Endothelial cell of umbilical vein (primary cell): ENCODE measurements around the gene INPP5F. TPM values are rescaled to one million over a fixed set of nuclear protein-coding genes. Genes with fewer than 3 reads are reported as not detected.

Experiments used
- BruUV-seq: library from RNA; stranded (reverse); fragments of 400-500 nt; replicated peaks from 2 replicates; lab custom pipeline; 2021; lab: Mats Ljungman, UMichigan
- CTCF ChIA-PET: fragments of 300-600, 350-600 bp; sonication (Branson Sonifier 250); formaldehyde crosslinking; loops from one replicate; lab custom pipeline; 2021; ENCODE audit warnings: antibody characterized with exemption, inconsistent platforms; lab: Charles Lee
- POLR2A ChIA-PET: fragments of 300-600, 350-600 bp; sonication (Branson Sonifier 250); formaldehyde crosslinking; loops from one replicate; lab custom pipeline; 2021; ENCODE audit warnings: antibody characterized with exemption, inconsistent platforms; lab: Charles Lee
- DNase-seq: peaks from one replicate; pipeline ENCODE4 v3.0.0-alpha.2; 2011; ENCODE audit warnings: low read depth, low spot score
- FAIRE-seq: peaks from 2 replicates; lab custom pipeline; 2011; peaks lifted over from hg19 to GRCh38; lab: Jason Lieb, UNC
- H2AFZ ChIP-seq: 2 replicates; pipeline ENCODE4 v1.6.0; 2012; ENCODE audit warnings: low read depth, low read length, control low read depth, inconsistent platforms
- H3K27ac ChIP-seq: 2 replicates; pipeline ENCODE4 v1.5.1; 2011; ENCODE audit warnings: low read depth, mild to moderate bottlenecking, control low read depth, low read length, moderate library complexity; ENCODE audit not compliant: insufficient read depth
- H3K27me3 ChIP-seq, 2 experiments: 2 replicates each; pipeline versions ENCODE4 v1.6.0 to v1.6.1; 2011; ENCODE audit warnings: low read length in 2 of 2, mixed read lengths in 1 of 2; ENCODE audit not compliant: control insufficient read depth in 2 of 2, insufficient read depth in 2 of 2
- H3K36me3 ChIP-seq, 2 experiments: 2 replicates in 1 of 2; 3 replicates in 1 of 2; pipeline ENCODE4 v1.5.1; 2011; ENCODE audit warnings: low read length in 2 of 2, mild to moderate bottlenecking in 1 of 2, moderate library complexity in 1 of 2; ENCODE audit not compliant: control insufficient read depth in 2 of 2, insufficient read depth in 2 of 2; ENCODE audit errors: extremely low read depth in 1 of 2
- H3K4me1 ChIP-seq: 3 replicates; pipeline ENCODE4 v1.5.1; 2011; ENCODE audit warnings: mild to moderate bottlenecking, low read length; ENCODE audit not compliant: control insufficient read depth, insufficient read depth; ENCODE audit errors: extremely low read depth
- H3K4me2 ChIP-seq: 2 replicates; pipeline ENCODE4 v1.6.1; 2011; ENCODE audit warnings: low read length, control low read depth, mixed read lengths; ENCODE audit not compliant: insufficient read depth
- H3K4me3 ChIP-seq, 3 experiments: fragments of 200-600 bp in 1 of 3; sonication (generic), shearing (Covaris generic) in 1 of 3; replicated peaks in 1 of 3; 2 replicates each; pipeline ENCODE4 v1.5.1; 2011 to 2016; ENCODE audit warnings: control low read depth in 3 of 3, low read length in 3 of 3, mild to moderate bottlenecking in 2 of 3, inconsistent platforms in 1 of 3, low read depth in 1 of 3, moderate library complexity in 1 of 3; ENCODE audit not compliant: insufficient read depth in 1 of 3
- H3K79me2 ChIP-seq: 2 replicates; pipeline ENCODE4 v1.6.0; 2012; ENCODE audit warnings: low read length, inconsistent platforms; ENCODE audit not compliant: control insufficient read depth, insufficient read depth
- H3K9ac ChIP-seq: replicated peaks from 2 replicates; pipeline ENCODE3; 2011; ENCODE audit warnings: low read length, control low read depth; ENCODE audit not compliant: insufficient read depth; ENCODE audit errors: extremely low read depth
- H3K9me1 ChIP-seq: replicated peaks from 3 replicates; pipeline ENCODE4 v1.6.0; 2011; ENCODE audit warnings: mild to moderate bottlenecking, low read length; ENCODE audit not compliant: control insufficient read depth, insufficient read depth; ENCODE audit errors: extremely low read depth
- H3K9me3 ChIP-seq: replicated peaks from 2 replicates; pipeline ENCODE4 v1.5.1; 2012; ENCODE audit warnings: low read length, inconsistent platforms; ENCODE audit not compliant: control insufficient read depth, insufficient read depth
- H4K20me1 ChIP-seq: replicated peaks from 2 replicates; pipeline ENCODE3; 2011; ENCODE audit warnings: mild to moderate bottlenecking, low read length; ENCODE audit not compliant: control insufficient read depth, insufficient read depth; ENCODE audit errors: extremely low read depth
- CTCF ChIP-seq, 2 donors: IDR thresholded peaks; 1 replicate in 1 of 2; 2 replicates in 1 of 2; pipeline ENCODE4 v1.5.1; 2011; ENCODE audit warnings: low read length in 2 of 2, mild to moderate bottlenecking in 2 of 2, moderate library complexity in 2 of 2, control low read depth in 1 of 2, inconsistent platforms in 1 of 2, low read depth in 1 of 2; ENCODE audit not compliant: insufficient read depth in 1 of 2; ENCODE audit errors: extremely low read depth in 1 of 2
- EZH2 ChIP-seq: IDR thresholded peaks from 2 replicates; pipeline ENCODE4 v1.6.1; 2012; ENCODE audit warnings: borderline replicate concordance, low read depth, mild to moderate bottlenecking, moderate library complexity, low read length, inconsistent platforms; ENCODE audit not compliant: severe bottlenecking
- FOS ChIP-seq: IDR thresholded peaks from 2 replicates; pipeline ENCODE4 v1.6.1; 2011; ENCODE audit warnings: mild to moderate bottlenecking, low read length, moderate library complexity, borderline replicate concordance; ENCODE audit not compliant: insufficient read depth
- GATA2 ChIP-seq: IDR thresholded peaks from 2 replicates; pipeline ENCODE4 v1.7.0; 2011; ENCODE audit warnings: low read depth, mild to moderate bottlenecking, moderate library complexity, mixed read lengths, low read length; ENCODE audit not compliant: insufficient read length, insufficient read depth
- JUN ChIP-seq: IDR thresholded peaks from 2 replicates; pipeline ENCODE4 v1.6.1; 2011; ENCODE audit warnings: borderline replicate concordance, low read depth; ENCODE audit not compliant: insufficient read length, insufficient read depth
- MAX ChIP-seq: IDR thresholded peaks from 2 replicates; pipeline ENCODE4 v1.6.1; 2011; ENCODE audit not compliant: insufficient read depth, insufficient read length
- MYC ChIP-seq: IDR thresholded peaks from one replicate; pipeline ENCODE4 v1.6.1; 2011; ENCODE audit warnings: mild to moderate bottlenecking, low read depth, low read length
- POLR2A ChIP-seq: IDR thresholded peaks from 2 replicates; pipeline ENCODE4 v1.6.1; 2012; ENCODE audit warnings: low read depth, mild to moderate bottlenecking, control low read depth, low read length
- POLR2AphosphoS5 ChIP-seq: IDR thresholded peaks from 2 replicates; pipeline ENCODE4 v1.6.1; 2012; ENCODE audit warnings: low read depth, mild to moderate bottlenecking, control low read depth, low read length, moderate library complexity; ENCODE audit not compliant: insufficient read depth
- dilution Hi-C: fragments of 300-500 bp; cut with MboI; formaldehyde crosslinking; loops from one replicate; pipeline ENCODE4 v1.15.0; 2019; ENCODE audit warnings: low sequenced_read_pairs; ENCODE audit not compliant: extremely low pct_ligation_motif_present
- intact Hi-C: fragments of 100-400 bp; cut with micrococcal nuclease; formaldehyde crosslinking; loops from one replicate; pipeline ENCODE4 v1.10.0; 2022
- polyA plus RNA-seq, 4 experiments: library from polyadenylated mRNA; depleted of rRNA in 3 of 4; stranded (reverse) in 3 of 4; unstranded in 1 of 4; fragments of >200 nt; gene quantifications; 2 replicates each; pipeline versions ENCODE4 v1.2.1 to v1.2.3, GENCODE V29; 2011 to 2012; ENCODE audit warnings: missing spikeins in 1 of 4
- total RNA-seq: library from RNA; stranded (reverse); gene quantifications from 2 replicates; pipeline ENCODE4 v1.2.3, GENCODE V29; 2021

The INPP5F gene
- total and polyA plus RNA-seq, 2 donors (not counting 3 experiments of a cell fraction or from before 2014, with no cell fraction given) = 6.1 to 20.3 TPM

- Histone ChIP-seq H3K9me3 (no peaks in the 10 kb centered on the region), H2AFZ (no peak overlapping the region), H3K4me3 (no peak overlapping the region), H3K79me2 (peaks cover 8% of the 10 kb centered on the region), H3K4me1 (no peaks in the 10 kb centered on the region), H3K4me2 (no peak overlapping the region), H3K27ac (no peak overlapping the region), H3K9ac (no peak overlapping the region), H3K36me3 (peaks cover 12 to 13% of the 10 kb centered on the region in 2 experiments), H3K9me1 (no peaks in the 10 kb centered on the region), H3K27me3 (no peaks in the 10 kb centered on the region), H4K20me1 (no peaks in the 10 kb centered on the region)
- ChIA-PET CTCF (interaction anchor here (1.9 to 5.0 kb wide), 2 partner anchors 101 to 165 kb away, joined by 5 to 33 read pairs; no protein-coding TSS in a partner anchor), POLR2A (no interaction called here)
- no peak for TF ChIP-seq JUN
- TF ChIP-seq FOS = no peak
- no peak for TF ChIP-seq MAX
- no peak for TF ChIP-seq EZH2
- no peak for TF ChIP-seq CTCF (IDR thresholded peaks at IDR 0.05; ENCODE audit: extremely low read depth in 1 of 2, insufficient read depth in 1 of 2, low read depth in 1 of 2, low read length in 2 of 2)
- TF ChIP-seq GATA2 = no peak
- no peak for TF ChIP-seq POLR2AphosphoS5
- no peak for TF ChIP-seq POLR2A
- no peak for TF ChIP-seq MYC
- intact Hi-C loops = no loop called here
- no peak for FAIRE-seq
- DNase-seq = no peak
- dilution Hi-C loops = no loop called here
- BruUV-seq = no TSS peak
These were observed 126.4 kb downstream of the INPP5F start for GRCh38 chr10:119852277-119852676.
